Measurements from ENCODE around the gene CERS1. TPM values are rescaled to one million over a fixed set of nuclear protein-coding genes. Genes with fewer than 3 reads are reported as not detected.

CERS1 gene
- total RNA-seq, 2 donors from 2014 or later: 0.26 to 0.66 TPM

DNA sequence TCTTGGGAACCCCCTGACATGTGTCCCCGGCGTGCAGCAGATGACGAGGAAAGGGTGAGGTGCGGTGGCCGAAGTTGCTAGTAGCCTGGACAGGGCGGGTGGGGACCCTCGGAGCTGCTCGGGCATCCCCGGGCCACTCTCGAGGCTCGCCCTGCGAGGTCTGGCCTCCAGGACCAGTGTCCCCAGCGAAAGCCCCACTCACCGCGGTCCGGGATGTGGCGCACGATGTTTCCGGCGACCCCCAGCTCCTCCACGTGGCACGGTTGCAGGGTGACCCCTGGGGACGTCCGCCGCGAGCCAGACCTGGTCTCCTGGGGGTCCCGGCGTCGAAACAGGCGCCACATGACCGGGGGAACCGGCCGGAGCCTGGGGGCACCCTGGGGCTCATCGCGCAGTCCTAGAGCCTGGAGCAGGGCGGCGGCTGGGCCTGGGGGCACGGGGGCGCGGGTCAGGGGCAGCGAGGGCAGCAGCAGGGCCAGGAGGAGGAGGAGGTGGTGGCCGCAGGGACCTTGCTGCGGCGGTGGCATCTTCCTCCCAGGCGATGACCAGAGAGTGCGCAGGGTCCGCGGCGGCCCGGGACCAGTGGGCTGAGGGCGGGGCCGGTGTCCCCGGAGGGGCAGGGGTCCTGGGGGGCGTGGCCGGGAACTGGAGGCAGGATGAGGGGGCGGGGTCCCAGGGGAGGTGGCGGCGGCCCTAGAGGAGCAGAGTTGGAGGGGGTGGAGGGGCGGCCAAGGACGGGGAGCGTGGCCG, 26.0 kb downstream of the CERS1 start:
- Histone ChIP-seq H3K9me3 (no peaks in the 10 kb centered on the region), H3K4me3 (no peak overlapping the region), H3K27me3 (no peaks in the 10 kb centered on the region), H3K36me3 (replicated peaks in 1 of 2; ENCODE audit: insufficient read depth in 1 of 2, low read depth in 2 of 2) (peaks cover 8 to 26% of the 10 kb centered on the region in 2 donors), H3K4me1 (no peaks in the 10 kb centered on the region), H3K27ac (no peak overlapping the region)
- TF ChIP-seq CTCF (IDR thresholded peaks at IDR 0.05): no peak
- no peak for TF ChIP-seq POLR2A (IDR thresholded peaks at IDR 0.05)
- no peak for ATAC-seq
- 43 to 100% methylated on average over 1 to 46 of the region's 62 CpGs for WGBS, 2 donors
- intact Hi-C loops (cut with DNase I): no loop called here
- no peak for DNase-seq

GRCh38 chr19:18869023-18869618, 26.8 kb downstream of the CERS1 start:
- no peak for DNase-seq

GRCh38 chr19:18868380-18869022, 27.5 kb downstream of the CERS1 start:
- intact Hi-C loops (cut with DNase I): no loop called here
- no peaks in the 10 kb centered on the region for H3K27me3 ChIP-seq
- TF ChIP-seq POLR2A (IDR thresholded peaks at IDR 0.05): no peak
- no peaks in the 10 kb centered on the region for H3K4me1 ChIP-seq
- H3K36me3 ChIP-seq (replicated peaks in 1 of 2; ENCODE audit: insufficient read depth in 1 of 2, low read depth in 2 of 2): peaks cover 8 to 30% of the 10 kb centered on the region in 2 donors
- 77% methylated on average over 74 of the region's 77 CpGs; no CpG with 5 or more reads in 1 of the 2 donors for WGBS, 2 donors
- H3K4me3 ChIP-seq: no peak overlapping the region
- no peak overlapping the region for H3K27ac ChIP-seq
- DNase-seq (no peak), ATAC-seq (no peak)
- no peaks in the 10 kb centered on the region for H3K9me3 ChIP-seq

More at GRCh38 chr19:18869023-18869618, 26.8 kb downstream of the CERS1 start:
- H3K4me1 ChIP-seq: no peaks in the 10 kb centered on the region
- H3K27me3 ChIP-seq: no peaks in the 10 kb centered on the region
- peaks cover 8 to 26% of the 10 kb centered on the region in 2 donors for H3K36me3 ChIP-seq (replicated peaks in 1 of 2; ENCODE audit: insufficient read depth in 1 of 2, low read depth in 2 of 2)
- H3K4me3 ChIP-seq: no peak overlapping the region
- ATAC-seq: no peak
- TF ChIP-seq POLR2A (IDR thresholded peaks at IDR 0.05) (no peak), CTCF (IDR thresholded peaks at IDR 0.05) (no peak)
- intact Hi-C loops (cut with DNase I): no loop called here
- no peak overlapping the region for H3K27ac ChIP-seq
- no peaks in the 10 kb centered on the region for H3K9me3 ChIP-seq
- 68 to 72% methylated on average over 14 to 49 of the region's 71 CpGs for WGBS, 2 donors

GRCh38 chr19:18867751-18868150, 28.2 kb downstream of the CERS1 start:
- TF ChIP-seq CTCF (IDR thresholded peaks at IDR 0.05) (no peak), POLR2A (IDR thresholded peaks at IDR 0.05) (no peak)
- no peak for ATAC-seq
- intact Hi-C loops (cut with DNase I): no loop called here
- H3K4me3 ChIP-seq: no peak overlapping the region
- WGBS, 2 donors: 93% methylated on average over 15 to 23 of the region's 23 CpGs
- H3K36me3 ChIP-seq (replicated peaks in 1 of 2; ENCODE audit: insufficient read depth in 1 of 2, low read depth in 2 of 2): peaks cover 13 to 35% of the 10 kb centered on the region in 2 donors
- DNase-seq: no peak
- H3K27ac ChIP-seq: no peak overlapping the region
- no peaks in the 10 kb centered on the region for H3K9me3 ChIP-seq
- H3K4me1 ChIP-seq: no peaks in the 10 kb centered on the region
- H3K27me3 ChIP-seq: no peaks in the 10 kb centered on the region

DNA sequence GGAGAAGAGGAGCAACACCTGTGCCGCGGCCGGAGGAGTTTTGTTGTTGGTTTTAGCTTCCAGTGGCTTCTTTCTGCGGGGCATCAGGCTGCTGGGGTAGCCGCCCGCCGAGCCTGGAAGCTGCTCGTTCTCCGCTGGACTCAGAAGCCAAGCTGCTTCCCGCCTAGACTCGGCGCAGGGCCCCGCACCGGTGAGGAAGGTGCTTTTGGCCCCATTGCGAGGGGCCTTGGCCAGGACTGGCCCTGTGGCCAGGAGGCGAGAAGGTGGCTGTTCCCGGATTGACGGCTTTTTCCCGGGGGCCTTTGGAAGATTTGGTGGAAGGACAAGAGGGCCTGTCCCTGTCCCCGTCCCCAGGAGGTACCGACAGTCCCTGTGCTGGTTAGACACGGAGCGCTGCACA, 28.8 kb downstream of the CERS1 start:
- ATAC-seq: no peak
- Histone ChIP-seq H3K27me3 (no peaks in the 10 kb centered on the region), H3K4me1 (no peaks in the 10 kb centered on the region), H3K36me3 (replicated peaks in 1 of 2; ENCODE audit: insufficient read depth in 1 of 2, low read depth in 2 of 2) (peaks cover 17 to 37% of the 10 kb centered on the region in 2 donors), H3K27ac (no peak overlapping the region), H3K4me3 (no peak overlapping the region), H3K9me3 (no peaks in the 10 kb centered on the region)
- DNase-seq: no peak
- intact Hi-C loops (cut with DNase I): no loop called here
- TF ChIP-seq POLR2A (IDR thresholded peaks at IDR 0.05) (no peak), CTCF (IDR thresholded peaks at IDR 0.05) (no peak)
- 89 to 92% methylated on average over 12 to 21 of the region's 23 CpGs for WGBS, 2 donors
